T-helper 2 cell treated with Interferon-gamma antibody and Interleukin-4, amounts not matched to agents 5 μg/mL and 100 μg/mL, for 36 hours (primary cell): Measurements from ENCODE around the gene PF4V1.

Source experiments
- DNase-seq: peaks from one replicate; pipeline ENCODE4 v3.0.0; 2021; ENCODE audit warnings: low spot score
- H3K27ac Mint-ChIP-seq: one replicate; pipeline ENCODE4 v1.8.0; 2021; ENCODE audit warnings: mild to moderate bottlenecking, mixed read lengths
- H3K27me3 Mint-ChIP-seq: one replicate; pipeline ENCODE4 v1.8.0; 2021; ENCODE audit warnings: low read depth, mixed read lengths
- H3K36me3 Mint-ChIP-seq: one replicate; pipeline ENCODE4 v1.8.0; 2021; ENCODE audit warnings: low read depth, mixed read lengths
- H3K4me1 Mint-ChIP-seq: one replicate; pipeline ENCODE4 v1.8.0; 2021; ENCODE audit warnings: low read depth, mixed read lengths
- H3K4me3 Mint-ChIP-seq: one replicate; pipeline ENCODE4 v1.8.0; 2022; ENCODE audit warnings: mild to moderate bottlenecking, moderate library complexity, mixed read lengths
- H3K9me3 Mint-ChIP-seq: one replicate; pipeline ENCODE4 v1.8.0; 2021; ENCODE audit warnings: mixed read lengths

PF4V1 gene, protein sequence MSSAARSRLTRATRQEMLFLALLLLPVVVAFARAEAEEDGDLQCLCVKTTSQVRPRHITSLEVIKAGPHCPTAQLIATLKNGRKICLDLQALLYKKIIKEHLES

DNA sequence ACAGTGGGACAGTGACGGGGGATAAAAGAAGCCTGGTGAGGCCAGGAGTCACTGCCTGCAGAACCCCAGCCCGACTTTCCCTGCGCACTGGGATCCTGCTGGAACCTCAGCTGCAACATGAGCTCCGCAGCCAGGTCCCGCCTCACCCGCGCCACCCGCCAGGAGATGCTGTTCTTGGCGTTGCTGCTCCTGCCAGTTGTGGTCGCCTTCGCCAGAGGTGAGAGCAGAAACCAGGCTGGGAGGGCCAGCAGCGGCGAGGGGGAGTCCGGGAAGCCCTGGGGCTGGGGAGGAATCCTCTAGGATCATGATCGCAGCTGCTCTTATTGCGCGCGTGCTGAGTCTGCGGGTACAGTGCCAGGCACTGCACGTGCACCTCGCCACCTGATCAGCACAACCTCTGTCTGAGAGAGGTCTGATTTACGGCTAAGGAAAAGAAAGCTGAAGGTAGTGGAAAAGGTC, at the start of gene PF4V1:
Gene PF4V1 (plus strand): TSS at position 51 of the 459 bp plus-strand sequence. CDS start 67 bp downstream, at position 118.
- H3K4me3 Mint-ChIP-seq = no peak within 1 kb of the TSS
- no peaks in the 10 kb centered on the region for H3K4me1 Mint-ChIP-seq
- H3K27me3 Mint-ChIP-seq = peaks cover 14% of the 10 kb centered on the region
- H3K36me3 Mint-ChIP-seq = no peaks in the 10 kb centered on the region
- DNase-seq = no peak
- no peaks in the 10 kb centered on the region for H3K9me3 Mint-ChIP-seq
- H3K27ac Mint-ChIP-seq = no peak within 1 kb of the TSS

DNA sequence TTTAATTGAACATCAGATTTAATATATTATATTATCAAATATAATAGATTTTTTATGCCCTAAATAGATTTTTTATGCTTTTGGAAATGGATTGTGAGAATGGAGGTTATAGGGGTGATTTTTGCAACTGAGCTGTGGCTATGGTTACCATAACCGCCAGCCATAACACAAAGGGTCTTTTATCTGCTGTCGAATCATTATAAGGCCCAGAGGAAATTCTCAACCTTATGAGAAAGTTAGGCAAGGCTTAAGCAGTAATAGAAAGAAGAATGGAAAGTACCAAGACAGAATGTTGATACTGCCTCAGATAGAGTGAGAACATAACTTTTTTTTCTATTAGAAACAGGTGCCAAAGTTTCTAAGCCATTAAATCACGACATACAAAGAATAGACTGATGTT, 42.9 kb upstream of the PF4V1 start:
- Mint-ChIP-seq H3K9me3 (no peaks in the 10 kb centered on the region), H3K36me3 (no peaks in the 10 kb centered on the region), H3K4me1 (peaks cover 9% of the 10 kb centered on the region), H3K27me3 (peaks cover 7% of the 10 kb centered on the region), H3K4me3 (no peak overlapping the region), H3K27ac (no peak overlapping the region)
- no peak for DNase-seq

DNA sequence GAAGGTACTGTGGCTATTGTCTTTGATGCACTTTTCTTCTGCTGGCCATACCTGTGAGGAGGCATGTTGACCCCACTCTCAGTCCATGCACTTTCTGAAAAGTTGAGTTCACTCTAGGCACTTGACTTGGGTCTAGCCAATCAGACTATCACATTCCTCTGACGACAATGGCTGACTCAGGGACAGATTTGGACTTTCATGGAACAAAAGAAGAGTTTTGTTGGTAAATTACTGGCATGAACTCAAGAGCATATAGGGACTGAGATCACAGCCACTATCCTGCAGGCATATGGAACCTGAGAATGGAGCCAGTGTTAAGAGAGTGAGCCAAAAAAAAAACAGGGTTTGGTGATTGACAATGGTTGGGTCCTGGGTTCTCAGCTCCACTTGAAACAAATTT, 41.3 kb upstream of the PF4V1 start:
- no peak for DNase-seq
- no peaks in the 10 kb centered on the region for H3K27me3 Mint-ChIP-seq
- H3K4me1 Mint-ChIP-seq = peaks cover 15% of the 10 kb centered on the region
- peaks cover 3% of the 10 kb centered on the region for H3K9me3 Mint-ChIP-seq
- H3K36me3 Mint-ChIP-seq = no peaks in the 10 kb centered on the region
- no peak overlapping the region for H3K4me3 Mint-ChIP-seq
- H3K27ac Mint-ChIP-seq = no peak overlapping the region

DNA sequence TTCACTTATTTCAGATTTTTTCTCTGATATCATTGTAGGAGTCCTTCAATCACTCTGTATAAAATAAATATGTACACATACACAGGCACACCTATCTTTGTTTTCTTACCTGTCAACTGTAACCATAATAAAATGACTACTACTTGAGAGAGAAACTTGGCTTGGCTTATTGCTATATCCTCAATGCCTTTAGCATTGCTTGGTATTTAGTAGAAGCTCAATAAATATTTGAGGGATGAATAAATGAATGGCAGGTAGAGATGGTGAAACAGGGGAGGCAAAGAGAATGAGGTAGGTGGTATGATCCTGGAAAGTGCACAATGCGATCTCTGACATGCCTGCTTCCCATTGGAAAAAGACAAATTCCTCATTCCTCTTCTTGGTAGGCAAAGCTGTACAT, 38.4 kb upstream of the PF4V1 start:
- Mint-ChIP-seq H3K9me3 (peaks cover 5% of the 10 kb centered on the region), H3K4me3 (peak overlapping the region; percentile 0), H3K4me1 (peaks cover 21% of the 10 kb centered on the region), H3K27ac (no peak overlapping the region), H3K27me3 (peaks cover 3% of the 10 kb centered on the region), H3K36me3 (no peaks in the 10 kb centered on the region)
- no peak for DNase-seq

DNA sequence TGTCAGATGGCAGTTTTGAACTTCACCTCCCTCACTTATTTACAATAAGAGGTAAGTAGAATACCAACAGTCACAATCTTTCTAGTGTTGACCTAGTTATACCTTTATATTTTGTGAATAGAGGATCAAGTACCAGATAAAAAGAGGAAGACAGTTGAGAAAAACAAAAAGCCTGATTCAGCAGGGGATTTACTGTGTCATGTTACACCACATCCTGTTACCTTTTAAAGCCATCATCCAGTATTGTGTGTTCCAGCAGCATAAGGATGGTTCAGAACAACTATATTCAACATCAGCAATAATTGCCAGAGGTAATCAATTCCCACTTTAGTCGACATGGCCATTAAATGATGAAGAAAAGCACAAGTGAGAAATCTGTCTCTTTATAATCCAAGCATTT, 38.0 kb upstream of the PF4V1 start:
- Mint-ChIP-seq H3K27me3 (peaks cover 3% of the 10 kb centered on the region), H3K9me3 (peaks cover 5% of the 10 kb centered on the region), H3K36me3 (no peaks in the 10 kb centered on the region), H3K4me3 (no peak overlapping the region), H3K4me1 (peaks cover 21% of the 10 kb centered on the region), H3K27ac (no peak overlapping the region)
- no peak for DNase-seq

DNA sequence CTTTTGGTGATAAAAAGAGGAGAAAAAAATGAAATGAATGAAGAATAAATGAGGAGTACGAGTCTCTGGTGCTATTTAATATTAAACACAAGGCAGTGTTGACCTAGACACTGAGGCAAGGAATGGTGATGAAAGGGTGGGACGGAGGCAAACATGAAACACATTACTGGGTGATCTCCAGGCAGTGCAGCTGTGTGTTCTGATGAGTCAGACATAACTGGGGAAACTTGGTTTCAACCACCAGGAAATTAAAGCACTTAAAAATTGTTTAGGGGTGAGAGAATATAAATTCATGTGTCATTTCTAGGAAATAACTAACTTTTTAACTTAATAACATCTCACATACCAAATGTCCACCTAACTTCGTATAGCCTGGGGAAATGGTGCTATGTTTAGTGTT, 36.3 kb upstream of the PF4V1 start:
- no peak overlapping the region for H3K27ac Mint-ChIP-seq
- H3K4me1 Mint-ChIP-seq = peaks cover 21% of the 10 kb centered on the region
- H3K36me3 Mint-ChIP-seq = no peaks in the 10 kb centered on the region
- H3K9me3 Mint-ChIP-seq = peaks cover 5% of the 10 kb centered on the region
- DNase-seq = no peak
- H3K27me3 Mint-ChIP-seq = peaks cover 3% of the 10 kb centered on the region
- H3K4me3 Mint-ChIP-seq = no peak overlapping the region

DNA sequence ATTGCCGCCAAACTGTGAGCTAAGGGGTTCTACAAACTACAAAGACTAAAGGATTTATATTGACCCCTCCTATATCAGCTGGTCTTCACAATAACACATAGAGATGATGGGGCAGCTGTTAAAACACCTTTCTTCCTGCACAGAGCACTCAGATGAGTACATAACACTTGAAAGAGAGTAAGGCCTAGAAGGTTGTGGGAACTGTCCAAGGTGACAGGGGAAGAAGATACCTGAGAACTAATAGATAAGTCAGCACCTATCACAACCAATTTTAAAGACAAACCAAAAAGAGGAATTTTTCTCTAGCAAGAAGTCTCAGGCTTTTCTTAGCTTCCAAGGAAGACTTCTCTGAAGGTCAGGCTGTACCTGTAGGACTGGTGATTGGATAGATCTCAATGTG, 35.8 kb upstream of the PF4V1 start:
- Mint-ChIP-seq H3K36me3 (no peaks in the 10 kb centered on the region), H3K27ac (no peak overlapping the region), H3K27me3 (peaks cover 3% of the 10 kb centered on the region), H3K4me3 (no peak overlapping the region), H3K9me3 (peaks cover 5% of the 10 kb centered on the region), H3K4me1 (peaks cover 21% of the 10 kb centered on the region)
- DNase-seq = no peak

DNA sequence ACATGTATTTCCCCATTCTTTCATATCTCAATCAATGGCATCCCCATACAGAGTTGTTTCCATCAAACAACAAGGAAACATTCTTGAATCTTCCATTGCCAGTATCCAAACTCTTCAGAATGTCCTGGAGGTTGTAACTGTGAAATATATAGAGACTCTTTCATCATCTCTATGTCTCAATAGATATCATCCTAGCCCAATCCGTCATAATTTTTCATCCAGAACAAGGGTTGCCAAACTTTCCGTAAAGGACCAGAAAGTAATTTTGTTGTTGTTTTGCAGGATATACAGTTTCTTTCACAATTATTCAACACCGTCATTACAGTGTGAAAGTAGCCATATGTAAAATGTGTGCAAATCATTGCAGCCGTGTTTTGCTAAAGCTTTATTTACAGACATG, 31.8 kb upstream of the PF4V1 start:
- no peaks in the 10 kb centered on the region for H3K36me3 Mint-ChIP-seq
- no peak overlapping the region for H3K27ac Mint-ChIP-seq
- peaks cover 5% of the 10 kb centered on the region for H3K9me3 Mint-ChIP-seq
- no peak overlapping the region for H3K4me3 Mint-ChIP-seq
- H3K4me1 Mint-ChIP-seq = peaks cover 10% of the 10 kb centered on the region
- no peak for DNase-seq
- H3K27me3 Mint-ChIP-seq = peaks cover 3% of the 10 kb centered on the region

DNA sequence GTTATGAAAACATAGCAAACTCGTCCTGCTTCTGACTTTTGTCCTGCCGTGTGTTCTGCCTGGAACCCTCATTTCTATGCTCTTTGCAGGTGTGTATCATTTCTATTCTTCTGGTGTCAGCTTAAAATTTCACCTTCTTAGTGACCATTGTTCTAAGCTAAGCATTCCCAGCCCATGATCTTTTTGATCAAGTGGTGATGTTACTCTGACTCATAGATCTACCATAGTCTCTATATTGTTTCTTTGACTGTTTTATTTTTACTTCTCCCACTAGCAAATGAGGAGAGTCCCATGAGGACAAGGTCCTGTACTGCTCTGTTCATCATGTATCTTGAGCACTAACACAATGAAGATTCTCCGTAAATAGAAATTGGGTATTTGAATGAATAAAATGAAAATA, 30.7 kb upstream of the PF4V1 start:
- Mint-ChIP-seq H3K9me3 (peaks cover 6% of the 10 kb centered on the region), H3K27ac (no peak overlapping the region), H3K27me3 (peaks cover 3% of the 10 kb centered on the region), H3K36me3 (no peaks in the 10 kb centered on the region), H3K4me3 (no peak overlapping the region), H3K4me1 (peaks cover 3% of the 10 kb centered on the region)
- DNase-seq = no peak

DNA sequence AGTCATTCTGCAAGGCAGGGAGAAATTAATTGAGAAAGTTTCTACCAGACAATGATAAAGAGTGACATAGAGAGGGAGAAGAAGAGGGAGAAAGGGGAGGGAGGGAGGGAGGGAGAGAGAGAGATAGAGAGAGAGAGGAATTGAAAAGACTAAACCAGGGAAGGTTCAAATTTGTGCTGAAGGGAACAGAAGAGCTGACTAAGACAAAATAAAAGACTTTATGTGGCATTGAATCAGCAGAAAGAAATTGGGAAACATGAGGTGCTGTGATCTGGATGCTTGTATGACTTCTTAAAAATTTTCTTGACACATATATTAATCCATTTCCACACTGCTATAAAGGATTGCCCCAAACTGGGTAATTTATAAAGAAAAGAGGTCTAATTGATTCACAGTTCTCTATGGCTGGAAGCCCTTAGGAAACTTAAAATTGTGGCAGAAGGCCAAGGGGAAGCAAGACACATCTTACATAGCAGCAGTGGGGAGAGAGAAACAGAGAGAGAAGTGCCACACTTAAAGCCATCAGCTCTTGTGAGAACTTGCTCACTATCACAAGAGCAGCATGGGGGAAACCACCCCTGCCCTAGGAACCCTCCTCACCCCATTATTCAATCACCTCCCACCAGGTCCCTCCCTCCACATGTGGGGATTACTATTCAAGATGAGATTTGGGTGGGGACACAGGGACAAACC, 30.1 kb upstream of the PF4V1 start:
- no peak for DNase-seq
- Mint-ChIP-seq H3K4me3 (no peak overlapping the region), H3K9me3 (peaks cover 6% of the 10 kb centered on the region), H3K27me3 (no peaks in the 10 kb centered on the region), H3K36me3 (no peaks in the 10 kb centered on the region), H3K27ac (no peak overlapping the region), H3K4me1 (no peaks in the 10 kb centered on the region)

DNA sequence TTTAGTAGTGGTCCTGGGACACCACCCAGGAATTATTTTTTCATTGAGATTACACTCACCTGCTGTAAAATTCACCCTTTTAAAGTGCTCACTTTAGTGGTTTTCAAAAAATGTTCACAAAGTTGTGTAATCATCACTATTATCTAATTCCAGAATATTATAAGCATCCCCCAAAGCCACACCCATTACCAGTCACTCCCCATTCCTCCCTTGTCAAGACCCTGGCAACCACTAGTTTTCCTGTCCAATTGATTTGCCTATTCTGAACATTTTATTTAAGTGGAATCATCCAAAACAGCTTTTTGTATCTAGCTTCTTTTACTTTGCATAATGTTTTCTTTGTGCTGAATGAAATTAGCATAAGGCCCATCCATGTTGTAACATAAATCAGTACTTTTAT, 29.3 kb upstream of the PF4V1 start:
- Mint-ChIP-seq H3K4me3 (no peak overlapping the region), H3K27ac (no peak overlapping the region), H3K4me1 (no peaks in the 10 kb centered on the region), H3K9me3 (peaks cover 6% of the 10 kb centered on the region), H3K36me3 (no peaks in the 10 kb centered on the region), H3K27me3 (no peaks in the 10 kb centered on the region)
- no peak for DNase-seq

DNA sequence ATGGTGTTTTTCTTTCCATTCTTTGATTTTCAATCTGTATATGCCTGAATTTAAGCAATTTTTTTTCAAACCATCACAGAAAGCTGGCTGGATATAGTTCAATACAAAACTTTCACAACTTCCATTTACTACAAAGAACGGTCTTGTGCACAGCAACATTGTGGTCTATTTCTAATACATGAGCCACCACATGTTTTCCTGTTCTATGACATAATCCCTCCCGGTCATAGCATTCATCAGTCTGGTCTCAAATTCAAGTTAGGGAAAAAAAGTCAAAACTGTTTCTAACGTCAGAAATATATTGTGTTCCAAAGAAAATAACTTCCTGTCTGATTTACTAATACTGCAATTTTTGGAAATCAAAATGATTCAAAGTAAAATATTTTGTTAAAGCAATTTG, 24.1 kb upstream of the PF4V1 start:
- Mint-ChIP-seq H3K4me3 (no peak overlapping the region), H3K4me1 (no peaks in the 10 kb centered on the region), H3K36me3 (no peaks in the 10 kb centered on the region), H3K27me3 (peaks cover 1% of the 10 kb centered on the region), H3K27ac (no peak overlapping the region), H3K9me3 (peaks cover 6% of the 10 kb centered on the region)
- no peak for DNase-seq

DNA sequence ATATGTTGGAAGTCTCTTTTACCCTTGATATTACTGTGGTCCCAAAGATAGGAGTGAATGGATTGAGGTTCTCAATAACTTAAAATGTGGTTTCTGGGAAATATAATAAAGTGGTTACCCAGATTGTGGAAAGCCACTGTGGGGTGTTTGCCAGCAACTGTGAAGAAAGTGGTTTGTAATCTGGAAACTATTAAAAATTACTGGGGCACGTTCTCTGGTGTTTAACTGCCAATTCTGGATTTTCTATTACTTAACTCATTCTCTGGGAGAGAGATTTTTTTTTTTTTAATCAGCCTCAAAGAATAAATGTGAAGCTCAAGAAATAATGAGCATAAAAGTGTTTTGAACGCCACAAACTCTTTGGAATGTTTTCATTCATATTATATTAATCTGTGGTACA, 21.5 kb upstream of the PF4V1 start:
- H3K27me3 Mint-ChIP-seq = peaks cover 7% of the 10 kb centered on the region
- DNase-seq = no peak

DNA sequence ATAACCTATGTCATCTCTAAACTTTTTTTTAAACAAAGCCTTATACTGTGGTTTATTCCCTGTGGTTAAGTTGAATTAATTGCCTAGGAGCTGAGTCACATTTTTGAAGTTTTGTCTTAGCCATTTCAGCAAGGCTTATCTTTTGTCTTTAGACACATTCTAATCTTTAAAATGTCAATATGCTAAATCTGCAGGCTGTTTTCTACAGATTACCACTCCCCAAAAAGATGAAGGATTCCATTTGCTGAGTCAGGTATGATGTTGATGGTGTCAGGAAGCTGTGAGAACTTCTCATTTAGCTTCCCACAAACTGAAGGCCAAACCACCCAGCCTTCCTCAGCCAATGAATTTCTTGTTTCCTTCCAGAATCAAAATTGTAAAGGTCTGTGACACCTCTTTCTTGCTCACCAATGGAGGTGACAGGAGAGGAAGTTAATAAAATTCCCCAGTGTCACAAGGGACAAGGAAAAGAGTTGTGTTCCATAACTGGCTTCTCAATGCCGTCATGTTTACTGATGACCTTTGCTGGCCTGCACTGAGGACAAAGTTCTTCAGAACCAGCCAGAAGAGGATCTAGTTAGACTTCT, 20.4 kb upstream of the PF4V1 start:
- Mint-ChIP-seq H3K4me3 (no peak overlapping the region), H3K27me3 (peaks cover 15% of the 10 kb centered on the region), H3K36me3 (no peaks in the 10 kb centered on the region), H3K4me1 (peaks cover 2% of the 10 kb centered on the region), H3K27ac (no peak overlapping the region), H3K9me3 (no peaks in the 10 kb centered on the region)
- no peak for DNase-seq

More for the DNA sequence above, 21.5 kb upstream of the PF4V1 start:
- H3K36me3 Mint-ChIP-seq = no peaks in the 10 kb centered on the region
- peaks cover 6% of the 10 kb centered on the region for H3K9me3 Mint-ChIP-seq
- H3K27ac Mint-ChIP-seq = no peak overlapping the region
- no peaks in the 10 kb centered on the region for H3K4me1 Mint-ChIP-seq
- H3K4me3 Mint-ChIP-seq = no peak overlapping the region
